ENCODE measurements around the gene FBRSL1.

- no peak for TF ChIP-seq TAF1 (IDR thresholded peaks at IDR 0.05; ENCODE audit: borderline replicate concordance, low read depth, low read length)
- no peak for TF ChIP-seq ELF1 (IDR thresholded peaks at IDR 0.05)
- no peak for TF ChIP-seq NFIC (IDR thresholded peaks at IDR 0.05; ENCODE audit: borderline replicate concordance)
- no peak for TF ChIP-seq CTCF (IDR thresholded peaks at IDR 0.05)
These were observed 56.7 kb downstream of the FBRSL1 start for GRCh38 chr12:132546647-132547046.

Data from SK-N-SH (cell line).